ENCODE results near the gene GDA.
"Not testable (repeated sequence)": the region's sequence is repeated elsewhere in the genome, so short reads cannot be mapped to it uniquely, and the experiment has no call there.

The GDA gene

DNA sequence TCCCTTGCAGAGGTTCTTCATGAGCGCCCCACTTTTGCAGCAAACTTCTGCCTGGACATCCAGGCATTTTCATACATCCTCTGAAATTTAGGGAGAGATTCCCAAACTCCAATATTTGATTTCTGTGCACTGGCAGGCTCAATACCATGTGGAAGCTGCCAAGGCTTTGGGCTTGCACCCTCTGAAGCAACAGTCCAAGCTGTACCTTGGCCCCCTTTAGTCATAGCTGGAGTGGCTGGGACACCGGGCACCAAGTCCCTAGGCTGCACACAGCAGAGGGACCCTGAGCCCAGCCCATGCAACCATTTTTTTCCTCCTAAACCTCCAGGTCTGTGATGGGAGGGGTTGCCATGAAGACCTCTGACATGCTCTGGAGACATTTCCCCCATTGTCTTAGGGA, 141.1 kb downstream of the GDA start:
- DNase-seq, result no peak

DNA sequence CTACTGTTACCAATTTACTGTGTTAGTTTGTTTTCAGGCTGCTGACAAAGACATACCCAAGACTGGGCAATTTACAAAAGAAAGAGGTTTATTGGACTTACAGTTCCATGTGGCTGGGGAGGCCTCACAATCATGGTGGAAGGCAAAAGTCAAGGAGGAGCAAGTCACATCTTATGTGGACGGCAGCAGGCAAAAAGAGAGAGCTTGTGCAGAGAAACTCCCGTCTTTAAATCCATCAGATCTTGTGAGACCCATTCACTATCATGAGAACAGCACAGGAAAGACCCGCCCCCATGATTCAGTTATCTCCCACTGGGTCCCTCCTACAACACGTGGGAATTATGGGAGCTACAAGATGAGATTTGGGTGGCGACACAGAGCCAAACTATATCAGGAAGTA, 142.3 kb downstream of the GDA start:
- DNase-seq, result not testable (repeated sequence)

DNA sequence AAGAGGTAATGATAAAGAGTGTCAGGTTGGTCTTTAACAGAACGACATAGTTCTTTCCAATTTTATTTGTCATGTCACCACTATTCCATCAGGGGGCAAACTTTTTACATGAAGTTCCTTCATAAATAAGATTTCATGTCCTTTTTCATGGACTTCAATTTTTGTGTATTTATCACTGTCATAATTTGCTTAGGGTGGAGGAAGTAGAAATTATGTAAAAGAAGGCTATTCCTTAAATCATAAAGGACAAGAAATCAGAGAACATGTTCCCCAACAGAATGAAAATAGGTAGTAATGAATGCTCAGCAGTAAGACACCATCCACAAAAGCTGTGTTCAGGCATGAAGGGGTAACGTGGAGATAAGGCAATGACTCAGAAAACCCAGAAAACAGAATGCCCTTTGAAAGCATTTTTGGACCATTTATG, 143.0 kb downstream of the GDA start:
- DNase-seq, result no peak

DNA sequence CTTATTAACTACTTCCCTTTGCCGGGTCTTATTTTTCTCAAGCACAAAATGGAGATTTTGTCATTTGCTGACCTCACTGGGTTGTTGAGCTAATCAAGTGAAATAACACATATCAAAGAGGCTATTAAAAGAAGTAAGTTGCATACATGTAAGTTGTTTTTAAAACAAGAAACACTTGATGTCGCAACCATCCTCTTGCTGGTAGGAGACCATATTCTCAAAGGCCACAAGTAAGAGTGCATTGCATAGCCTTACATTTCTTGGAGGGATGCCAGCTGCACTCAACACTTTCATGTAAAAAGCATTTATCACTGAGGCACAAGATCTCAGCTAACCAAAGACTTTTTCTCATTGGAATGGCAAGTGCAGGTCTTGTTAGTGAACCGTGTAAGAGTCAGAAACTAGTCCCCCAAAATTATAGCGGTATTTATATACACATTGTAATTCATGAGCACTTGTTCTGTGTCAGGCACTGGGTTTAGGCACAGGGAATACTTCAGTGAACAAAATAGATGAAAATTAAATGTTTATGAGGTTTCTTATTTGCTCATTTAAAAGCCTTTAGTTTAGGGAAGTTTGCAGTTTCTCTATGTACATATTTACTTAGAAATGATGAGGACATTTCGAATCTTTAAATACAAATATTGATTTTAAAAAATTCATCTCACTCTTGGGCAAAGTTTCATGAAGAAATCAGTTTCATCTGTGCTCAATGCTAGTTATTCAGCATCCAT, 143.8 kb downstream of the GDA start:
- no peak for DNase-seq

DNA sequence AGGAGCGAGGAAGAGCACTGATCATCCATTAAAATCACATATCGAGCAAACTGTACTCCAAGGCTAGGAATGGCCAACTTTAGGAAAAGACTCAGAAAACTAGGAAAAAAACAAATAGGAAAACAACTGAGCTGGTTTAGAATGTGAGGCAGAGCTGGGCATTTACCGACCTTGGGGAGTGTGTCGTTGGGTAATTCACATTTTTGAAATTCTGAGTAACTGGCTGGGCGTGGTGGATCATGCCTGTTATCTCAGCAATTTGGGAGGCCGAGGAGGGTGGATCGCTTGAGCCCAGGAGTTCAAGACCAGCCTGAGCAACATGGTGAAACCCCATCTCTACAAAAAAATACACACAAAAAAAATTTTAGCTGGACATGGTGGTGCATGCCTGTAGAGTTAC, 145.7 kb downstream of the GDA start:
- no peak for DNase-seq

DNA sequence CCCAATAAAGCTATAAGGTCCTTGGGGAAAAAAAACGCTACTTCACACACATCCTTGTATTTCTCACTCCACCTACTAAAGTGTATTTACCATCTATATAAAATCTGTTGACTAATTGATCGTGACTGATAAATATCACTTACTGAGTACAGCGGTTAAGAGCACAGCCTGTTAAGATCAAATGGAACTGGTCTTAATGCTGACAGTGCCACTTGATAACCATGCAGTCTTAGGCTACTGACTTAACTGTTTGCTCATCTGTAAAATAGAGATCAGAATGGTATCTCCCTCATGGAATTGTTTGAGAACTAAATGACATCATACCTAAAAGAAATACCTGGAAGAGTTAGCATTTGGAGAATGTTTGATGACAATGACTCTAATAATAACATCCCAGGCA, 148.3 kb downstream of the GDA start:
- no peak for DNase-seq

DNA sequence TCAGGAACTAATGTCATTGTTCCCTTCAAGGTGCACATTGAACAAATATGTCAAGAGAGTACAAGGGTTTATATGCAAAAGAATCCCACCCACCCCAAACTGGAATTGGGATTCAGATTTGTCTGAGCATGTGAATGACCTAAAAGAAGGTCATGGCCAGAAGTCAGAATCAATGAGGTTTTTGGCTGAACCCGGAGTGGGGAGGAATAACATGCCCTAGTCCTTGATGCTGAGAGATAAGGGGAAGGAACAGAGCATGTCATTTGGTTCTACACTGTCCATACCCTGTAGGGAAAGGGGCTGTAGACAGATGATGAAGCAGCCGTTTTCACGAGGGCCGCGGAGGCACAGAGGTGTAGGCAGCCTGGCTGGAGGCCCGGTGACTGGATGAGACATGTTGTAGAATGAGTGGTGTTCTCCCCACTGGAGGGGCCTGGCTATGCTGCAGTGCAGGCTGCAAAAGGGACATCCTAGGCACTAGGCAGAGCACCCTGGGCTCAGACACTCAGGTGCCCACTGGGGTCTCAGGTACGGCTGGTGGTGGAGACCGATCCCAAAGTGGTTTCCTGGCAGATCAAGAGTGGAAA, 149.9 kb downstream of the GDA start:
- DNase-seq, result no peak

DNA sequence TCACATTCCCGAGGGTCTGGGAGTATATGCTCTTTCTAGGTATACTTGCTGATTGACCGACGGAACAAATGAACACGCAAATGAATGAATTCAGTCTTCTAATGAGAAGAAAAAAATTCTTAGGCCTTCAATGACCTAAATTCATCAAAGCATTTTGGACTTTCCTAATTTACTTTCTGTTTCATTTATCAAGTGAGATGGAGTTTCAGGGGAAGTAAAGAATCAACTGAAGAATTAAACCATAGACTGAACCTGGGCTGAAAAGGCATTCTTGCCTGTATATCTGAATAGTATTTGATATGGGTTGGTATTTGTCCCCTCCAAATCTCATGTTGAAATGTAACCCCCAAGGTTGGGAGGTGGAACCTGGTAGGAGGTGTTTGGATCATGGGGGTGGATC, 151.6 kb downstream of the GDA start:
- no peak for DNase-seq
